ENCODE measurements around the gene MTRF1.

- no peak for TF ChIP-seq CTCF (IDR thresholded peaks at IDR 0.05 in 8 of 11, conservative IDR thresholded peaks at IDR 0.05 in 3 of 11)
- no peak for TF ChIP-seq POLR2A (IDR thresholded peaks at IDR 0.05)
These were observed 21.8 kb downstream of the MTRF1 start for GRCh38 chr13:41241626-41242025.

All from spleen (tissue), 7 donors.